DMS114 treated with DMSO at 0.1 percent for 48 hours (cell line): Measurements from ENCODE around the gene MEST.
"Not testable (repeated sequence)": the region's sequence is repeated elsewhere in the genome, so short reads cannot be mapped to it uniquely, and the experiment has no call there.

Source experiments
- DNase-seq: peaks from one replicate; lab custom pipeline; 2025; ENCODE audit not compliant: unreplicated experiment; lab: John Stamatoyannopoulos, UW

The MEST gene

GRCh38 chr7:130483031-130483430, 8.9 kb upstream of the MEST start:
- no peak for DNase-seq

GRCh38 chr7:130485734-130486113, 6.2 kb upstream of the MEST start:
- DNase-seq = no peak

GRCh38 chr7:130486114-130486953, 5.6 kb upstream of the MEST start:
- no peak for DNase-seq

- no peak for DNase-seq
Observed at GRCh38 chr7:130486954-130487436, 4.9 kb upstream of the MEST start.

- no peak for DNase-seq
Observed at GRCh38 chr7:130488392-130489139, 3.3 kb upstream of the MEST start.

- no peak for DNase-seq
Observed at GRCh38 chr7:130489140-130489983, 2.5 kb upstream of the MEST start.

GRCh38 chr7:130490311-130490791, 1.5 kb upstream of the MEST start:
- DNase-seq = no peak

GRCh38 chr7:130490888-130491804, 739 bp upstream of the MEST start:
- DNase-seq = peak; percentile 38

GRCh38 chr7:130492523-130493274, 814 bp downstream of the MEST start:
- no peak for DNase-seq

- DNase-seq = no peak
Observed at GRCh38 chr7:130493275-130493873, 1.5 kb downstream of the MEST start.

GRCh38 chr7:130494431-130494858, 2.6 kb downstream of the MEST start:
- no peak for DNase-seq

GRCh38 chr7:130500463-130500862, 8.6 kb downstream of the MEST start:
- no peak for DNase-seq

- DNase-seq = no peak
Observed at GRCh38 chr7:130500910-130501309, 9.0 kb downstream of the MEST start.

GRCh38 chr7:130505753-130506152, 13.9 kb downstream of the MEST start:
- DNase-seq = no peak

GRCh38 chr7:130506358-130506757, 14.5 kb downstream of the MEST start:
- DNase-seq = no peak

GRCh38 chr7:130512038-130512437, 20.2 kb downstream of the MEST start:
- not testable (repeated sequence) for DNase-seq

- no peak for DNase-seq
Observed at GRCh38 chr7:130513447-130513846, 21.6 kb downstream of the MEST start.

- DNase-seq = no peak
Observed at GRCh38 chr7:130515315-130516040, 23.6 kb downstream of the MEST start.
